Measurements from ENCODE around the gene ASMTL.
"Not testable (repeated sequence)": the region's sequence is repeated elsewhere in the genome, so short reads cannot be mapped to it uniquely, and the experiment has no call there.

ASMTL gene

DNA sequence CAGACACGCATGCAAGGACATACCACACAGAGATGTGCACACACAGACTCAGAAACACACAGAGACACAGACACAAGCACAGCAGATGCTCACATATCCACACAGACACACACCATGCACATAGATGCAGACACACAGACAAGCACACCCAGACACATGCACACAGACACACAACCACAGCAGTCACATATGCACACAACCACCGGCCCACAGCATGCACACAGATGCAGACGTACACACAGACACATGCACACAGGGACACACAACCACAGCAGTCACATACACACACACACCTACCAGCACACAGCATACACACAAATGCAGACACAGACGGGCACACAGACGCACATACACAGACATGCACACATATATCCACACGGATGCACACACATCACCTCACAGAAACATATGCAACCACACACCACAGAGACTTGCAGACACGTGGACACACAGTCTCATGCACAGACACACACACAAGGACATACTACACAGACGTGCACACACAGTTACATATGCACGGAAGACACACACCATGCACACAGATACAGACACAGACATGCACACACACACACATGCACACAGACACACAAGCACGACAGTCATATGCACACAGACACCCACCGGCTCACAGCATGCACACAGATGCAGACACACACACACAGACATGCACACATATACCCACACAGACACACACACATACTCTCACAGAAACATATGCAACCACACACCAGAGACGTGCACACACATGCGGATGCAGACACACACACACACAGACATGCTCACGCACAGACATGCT is 35.5 kb downstream of the ASMTL start:
- peak in 1 of 2 donors; percentile 23 for DNase-seq
- Histone ChIP-seq H3K36me3 (peaks cover 55 to 78% (median 63%) of the 10 kb centered on the region in 3 donors), H3K27me3 (no peaks in the 10 kb centered on the region), H3K4me1 (no peaks in the 10 kb centered on the region), H3K27ac (no peak overlapping the region), H3K9me3 (peaks cover 0 to 11% (median 6%) of the 10 kb centered on the region in 3 donors), H3K4me3 (no peak overlapping the region)
- TF ChIP-seq, protein P1, sequence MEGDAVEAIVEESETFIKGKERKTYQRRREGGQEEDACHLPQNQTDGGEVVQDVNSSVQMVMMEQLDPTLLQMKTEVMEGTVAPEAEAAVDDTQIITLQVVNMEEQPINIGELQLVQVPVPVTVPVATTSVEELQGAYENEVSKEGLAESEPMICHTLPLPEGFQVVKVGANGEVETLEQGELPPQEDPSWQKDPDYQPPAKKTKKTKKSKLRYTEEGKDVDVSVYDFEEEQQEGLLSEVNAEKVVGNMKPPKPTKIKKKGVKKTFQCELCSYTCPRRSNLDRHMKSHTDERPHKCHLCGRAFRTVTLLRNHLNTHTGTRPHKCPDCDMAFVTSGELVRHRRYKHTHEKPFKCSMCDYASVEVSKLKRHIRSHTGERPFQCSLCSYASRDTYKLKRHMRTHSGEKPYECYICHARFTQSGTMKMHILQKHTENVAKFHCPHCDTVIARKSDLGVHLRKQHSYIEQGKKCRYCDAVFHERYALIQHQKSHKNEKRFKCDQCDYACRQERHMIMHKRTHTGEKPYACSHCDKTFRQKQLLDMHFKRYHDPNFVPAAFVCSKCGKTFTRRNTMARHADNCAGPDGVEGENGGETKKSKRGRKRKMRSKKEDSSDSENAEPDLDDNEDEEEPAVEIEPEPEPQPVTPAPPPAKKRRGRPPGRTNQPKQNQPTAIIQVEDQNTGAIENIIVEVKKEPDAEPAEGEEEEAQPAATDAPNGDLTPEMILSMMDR (IDR thresholded peaks at IDR 0.05): no peak
- intact Hi-C loops (cut with DNase I; ENCODE audit: low total_unique reads): no loop called here

DNA sequence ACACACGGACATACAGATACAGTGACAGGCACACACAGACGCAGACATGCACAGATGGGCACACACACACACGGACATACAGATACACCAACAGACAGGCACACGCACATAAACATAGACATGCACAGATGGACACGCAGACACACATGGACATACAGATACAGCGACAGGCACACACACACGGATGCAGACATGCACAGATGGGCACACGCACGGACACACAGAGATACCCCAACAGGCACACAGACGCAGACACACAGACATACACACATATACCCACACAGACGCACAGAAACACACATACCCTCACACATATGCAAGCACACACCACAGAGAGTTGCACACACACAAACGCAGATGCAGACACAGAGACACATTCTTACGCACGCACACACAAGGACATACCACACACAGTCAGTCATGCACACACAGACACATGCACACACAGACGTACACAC is 36.4 kb downstream of the ASMTL start:
- Histone ChIP-seq H3K9me3 (peaks cover 0 to 6% (median 0%) of the 10 kb centered on the region in 3 donors), H3K4me3 (no peak overlapping the region), H3K4me1 (no peaks in the 10 kb centered on the region), H3K36me3 (peaks cover 47 to 76% (median 60%) of the 10 kb centered on the region in 3 donors), H3K27ac (no peak overlapping the region), H3K27me3 (no peaks in the 10 kb centered on the region)
- DNase-seq: peak in 1 of 2 donors; percentile 19
- intact Hi-C loops (cut with DNase I; ENCODE audit: low total_unique reads): no loop called here
- TF ChIP-seq, protein P1 (IDR thresholded peaks at IDR 0.05): no peak

DNA sequence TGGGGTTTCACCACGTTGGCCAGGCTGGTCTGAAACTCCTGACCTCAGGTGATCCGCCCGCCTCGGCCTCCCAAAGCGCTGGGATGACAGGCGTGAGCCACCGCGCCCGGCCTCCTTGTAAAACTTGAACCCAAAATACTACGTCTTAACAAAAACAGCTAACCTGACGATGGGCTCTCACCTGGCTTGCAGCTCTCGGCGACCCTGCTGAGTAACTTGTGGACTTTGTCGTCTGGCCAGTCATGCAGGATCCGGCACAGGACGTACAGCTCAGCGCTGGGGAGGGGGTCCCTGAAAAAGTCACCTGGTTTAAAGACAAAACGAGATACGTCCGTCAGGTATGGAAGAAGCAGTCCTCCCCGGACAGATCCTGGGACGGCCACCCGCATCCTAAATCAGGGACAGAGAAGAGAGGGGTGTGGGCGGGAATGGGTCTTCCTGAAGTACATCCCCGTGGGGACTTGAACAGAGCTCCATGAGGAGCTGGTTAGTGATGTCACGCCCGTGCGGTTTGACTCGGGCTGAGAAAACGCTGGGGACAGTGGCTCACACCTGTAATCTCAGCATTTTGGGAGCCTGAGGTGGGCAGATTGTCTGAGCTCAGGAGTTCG is 40.1 kb downstream of the ASMTL start:
- H3K27ac ChIP-seq: no peak overlapping the region
- intact Hi-C loops (cut with DNase I; ENCODE audit: low total_unique reads): no loop called here
- TF ChIP-seq, protein P1 (IDR thresholded peaks at IDR 0.05): no peak

DNA sequence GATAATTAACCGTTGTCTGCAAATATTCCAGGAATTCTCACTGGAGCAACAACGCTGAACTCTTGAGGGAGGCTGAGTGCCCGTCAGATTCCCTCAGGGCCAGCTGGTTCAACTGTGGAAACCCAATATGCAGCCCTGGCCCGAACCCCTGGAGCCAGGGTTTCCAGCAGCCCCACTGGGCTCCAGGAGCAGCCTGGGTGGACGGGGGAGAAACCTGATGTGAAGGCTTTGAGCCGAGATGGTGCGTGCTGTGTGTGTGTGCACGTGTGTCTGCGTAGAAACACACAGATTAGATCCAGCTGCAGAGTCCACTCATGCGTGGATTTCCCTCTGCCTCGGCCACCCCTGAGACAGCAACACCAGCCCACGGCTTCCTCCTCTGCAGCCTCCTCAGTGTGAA is 41.4 kb downstream of the ASMTL start:
- intact Hi-C loops (cut with DNase I; ENCODE audit: low total_unique reads): no loop called here
- peaks cover 34 to 69% (median 43%) of the 10 kb centered on the region in 3 donors for H3K36me3 ChIP-seq
- peak in 1 of 2 donors; percentile 52 for DNase-seq
- no peaks in the 10 kb centered on the region for H3K9me3 ChIP-seq
- TF ChIP-seq, protein P1 (IDR thresholded peaks at IDR 0.05): no peak
- no peaks in the 10 kb centered on the region for H3K27me3 ChIP-seq
- H3K27ac ChIP-seq: no peak overlapping the region
- H3K4me1 ChIP-seq: no peaks in the 10 kb centered on the region
- H3K4me3 ChIP-seq: no peak overlapping the region

More for the DNA sequence above, 40.1 kb downstream of the ASMTL start:
- H3K4me1 ChIP-seq: no peaks in the 10 kb centered on the region
- H3K36me3 ChIP-seq: peaks cover 22 to 57% (median 30%) of the 10 kb centered on the region in 3 donors
- no peak overlapping the region for H3K4me3 ChIP-seq
- DNase-seq: peak in 1 of 2 donors; percentile 59
- H3K27me3 ChIP-seq: no peaks in the 10 kb centered on the region
- H3K9me3 ChIP-seq: no peaks in the 10 kb centered on the region

DNA sequence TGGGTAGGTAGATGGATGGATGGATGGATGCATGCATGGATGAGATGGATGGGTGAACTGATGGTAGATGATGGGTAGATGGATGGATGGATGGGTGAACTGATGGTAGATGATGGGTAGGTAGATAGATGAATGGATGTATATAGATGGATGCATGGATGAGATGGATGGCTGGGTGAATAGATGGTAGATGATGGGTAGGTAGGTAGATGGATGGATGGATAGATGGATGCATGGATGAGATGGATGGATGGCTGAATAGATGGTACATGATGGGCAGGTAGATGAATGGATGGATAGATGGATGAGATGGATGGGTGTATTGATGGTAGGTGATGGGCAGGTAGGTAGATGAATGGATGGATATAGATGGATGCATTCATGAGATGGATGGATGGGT is 45.7 kb downstream of the ASMTL start:
- no peak for DNase-seq
- intact Hi-C loops (cut with DNase I; ENCODE audit: low total_unique reads): no loop called here
- TF ChIP-seq, protein P1 (IDR thresholded peaks at IDR 0.05): no peak
- Histone ChIP-seq H3K4me3 (no peak overlapping the region), H3K27me3 (no peaks in the 10 kb centered on the region), H3K27ac (no peak overlapping the region), H3K4me1 (no peaks in the 10 kb centered on the region), H3K36me3 (peaks cover 46 to 75% (median 55%) of the 10 kb centered on the region in 3 donors), H3K9me3 (no peaks in the 10 kb centered on the region)

DNA sequence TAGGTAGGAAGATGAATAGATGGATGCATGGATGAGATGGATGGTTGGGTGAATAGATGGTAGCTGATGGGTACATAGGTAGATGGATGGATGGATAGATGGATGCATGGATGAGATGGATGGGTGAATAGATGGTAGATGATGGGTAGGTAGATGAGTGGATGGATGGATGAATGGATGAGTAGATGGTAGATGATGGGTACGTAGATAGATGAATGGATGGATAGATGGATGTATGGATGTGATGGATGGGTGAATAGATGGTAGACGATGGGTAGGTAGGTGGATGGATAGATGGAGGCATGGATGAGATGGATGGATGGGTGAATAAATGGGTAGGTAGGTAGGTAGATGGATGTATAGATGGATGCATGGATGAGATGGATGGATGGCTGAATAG is 46.9 kb downstream of the ASMTL start:
- H3K9me3 ChIP-seq; H3K4me3 ChIP-seq; H3K27me3 ChIP-seq; DNase-seq; intact Hi-C loops (cut with DNase I; ENCODE audit: low total_unique reads); H3K4me1 ChIP-seq; H3K27ac ChIP-seq: not testable (repeated sequence)
- H3K36me3 ChIP-seq: peaks cover 46 to 79% (median 57%) of the 10 kb centered on the region in 3 donors

DNA sequence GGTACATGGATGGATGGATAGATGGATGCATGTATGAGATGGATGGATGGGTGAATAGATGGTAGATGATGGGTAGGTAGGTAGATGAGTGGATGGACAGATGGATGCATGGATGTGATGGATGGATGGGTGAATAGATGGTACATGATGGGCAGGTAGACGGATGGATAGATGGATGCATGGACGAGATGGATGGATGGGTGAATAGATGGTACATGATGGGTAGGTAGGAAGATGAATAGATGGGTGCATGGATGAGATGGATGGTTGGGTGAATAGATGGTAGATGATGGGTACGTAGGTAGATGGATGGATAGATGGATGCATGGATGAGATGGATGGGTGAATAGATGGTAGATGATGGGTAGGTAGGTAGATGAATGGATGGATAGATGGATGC is 48.8 kb downstream of the ASMTL start:
- H3K4me1 ChIP-seq; DNase-seq; H3K9me3 ChIP-seq; intact Hi-C loops (cut with DNase I; ENCODE audit: low total_unique reads); H3K27ac ChIP-seq; H3K27me3 ChIP-seq; H3K4me3 ChIP-seq: not testable (repeated sequence)
- H3K36me3 ChIP-seq: peaks cover 46 to 82% (median 57%) of the 10 kb centered on the region in 3 donors

Data from tibial artery (tissue), 4 donors.